Medulla oblongata (tissue), 1 donor: Measurements from ENCODE around the gene WFDC1.
"Not testable (repeated sequence)": the region's sequence is repeated elsewhere in the genome, so short reads cannot be mapped to it uniquely, and the experiment has no call there.

Source experiments
- DNase-seq: peaks from one replicate; pipeline ENCODE4 v3.0.0-alpha.2; 2015; ENCODE audit errors: extremely low spot score

Gene WFDC1

GRCh38 chr16:84327926-84328505, 33.3 kb downstream of the WFDC1 start:
- no peak for DNase-seq

DNA sequence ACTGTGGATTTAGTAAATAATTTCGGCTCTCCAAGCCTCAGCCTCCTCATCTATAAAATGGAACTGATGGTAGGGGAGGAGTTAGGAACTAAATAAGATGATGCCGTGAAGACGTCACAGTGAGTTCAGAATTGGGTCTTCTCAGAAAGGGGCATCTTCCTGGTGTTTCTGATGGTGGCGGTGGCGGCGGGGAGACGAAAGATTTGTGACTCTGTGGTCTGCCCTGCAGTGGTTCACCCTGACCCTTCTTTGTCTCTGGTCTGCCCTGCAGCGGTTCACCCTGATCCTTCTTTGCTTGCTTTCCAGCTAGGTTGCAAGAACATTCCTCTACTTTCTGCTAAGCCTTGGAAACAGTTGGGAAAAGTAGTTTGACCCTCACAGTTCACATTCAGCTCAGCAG, 34.3 kb downstream of the WFDC1 start:
- DNase-seq = no peak

DNA sequence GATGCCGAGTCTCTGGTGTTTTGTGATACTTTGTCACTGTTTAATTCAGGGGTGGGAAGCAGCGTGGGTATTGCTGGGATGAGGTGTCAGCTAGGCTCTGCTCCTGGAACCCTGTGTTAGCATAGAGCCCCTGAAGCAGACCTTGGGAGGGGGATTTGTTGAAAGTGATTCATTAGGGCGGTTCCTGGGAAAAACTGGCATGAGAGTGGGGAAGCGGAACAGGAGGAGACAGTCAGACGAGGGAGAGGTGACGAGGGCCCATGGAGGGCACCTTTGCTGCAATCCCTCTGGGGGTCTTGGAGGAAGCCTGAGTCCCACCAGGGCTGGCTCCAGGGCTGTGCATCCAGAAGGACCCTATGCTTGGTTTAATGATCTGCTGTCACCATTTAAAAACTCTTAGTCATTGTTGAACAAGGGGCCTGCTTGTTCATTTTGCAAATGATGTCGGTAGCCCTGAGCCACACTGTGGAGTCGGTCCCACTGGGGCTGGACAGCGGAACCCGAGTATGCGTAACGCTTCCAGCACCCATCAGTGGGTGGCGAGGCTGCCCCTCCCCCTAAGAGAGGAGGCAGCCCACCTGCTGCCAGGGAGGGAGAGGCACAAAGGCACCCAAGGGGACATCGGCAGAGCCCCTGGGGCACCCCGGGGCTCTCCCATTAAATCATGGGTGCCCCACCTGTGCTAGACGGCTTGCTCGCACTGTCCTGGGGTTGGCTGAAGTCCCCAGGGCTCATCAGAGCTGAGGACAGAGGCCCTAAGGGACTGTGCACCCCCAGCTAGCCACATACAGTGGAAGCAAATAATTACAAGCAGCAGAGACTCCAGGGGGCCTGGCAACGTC, 35.4 kb downstream of the WFDC1 start:
- DNase-seq = no peak

DNA sequence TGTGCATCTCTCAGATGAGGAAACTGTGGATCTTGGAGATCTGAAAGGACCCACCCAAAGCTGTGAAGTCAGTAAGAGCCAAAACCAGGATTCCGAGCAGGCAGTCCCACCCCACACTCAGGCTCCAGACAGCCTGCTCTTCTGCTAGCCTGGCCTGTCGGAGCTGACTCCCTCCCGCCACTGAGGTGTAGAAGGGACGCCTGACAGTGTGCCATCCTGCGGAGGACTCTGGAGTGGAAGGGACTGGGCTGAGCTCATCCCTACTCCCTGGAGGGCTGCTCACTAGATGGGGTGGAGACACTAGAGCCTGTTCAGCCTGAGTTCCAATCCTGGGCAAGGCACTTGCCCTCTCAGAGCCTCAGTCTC, 36.0 kb downstream of the WFDC1 start:
- DNase-seq = no peak

GRCh38 chr16:84331998-84332780, 37.5 kb downstream of the WFDC1 start:
- DNase-seq = no peak

DNA sequence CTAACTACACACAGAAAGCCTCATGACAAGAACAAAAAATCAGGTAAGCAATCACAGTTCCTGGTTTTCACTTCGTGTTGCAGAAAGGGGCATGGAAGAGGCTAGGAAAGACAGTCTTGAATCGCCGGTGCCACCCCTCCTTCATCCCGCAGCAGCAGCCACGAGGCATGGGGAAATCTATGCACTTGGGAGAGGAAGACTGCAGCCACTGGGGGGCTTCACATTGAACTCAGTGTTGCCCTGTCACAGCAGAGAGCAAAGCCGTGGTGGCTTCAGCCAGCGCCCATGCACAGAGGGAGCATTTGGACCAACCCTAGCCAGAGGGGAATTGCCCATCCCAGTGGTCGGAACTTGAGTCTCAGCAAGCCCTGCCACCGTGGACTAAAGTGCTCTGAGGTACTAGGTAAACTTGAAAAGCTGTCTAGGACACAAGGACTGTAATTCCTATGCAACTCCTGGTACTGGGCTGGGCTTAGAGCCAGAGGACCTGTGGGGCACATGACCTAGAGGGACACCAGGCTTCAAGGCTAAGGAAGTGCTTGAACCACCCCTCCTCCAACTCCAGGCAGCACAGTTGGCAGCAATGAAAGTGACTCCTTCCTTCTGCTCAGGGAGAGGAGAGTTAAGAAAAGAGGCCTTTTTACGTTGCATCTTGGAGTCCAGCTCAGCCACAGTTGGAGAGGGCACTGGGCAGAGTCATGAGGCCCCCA, 38.5 kb downstream of the WFDC1 start:
- no peak for DNase-seq

GRCh38 chr16:84334058-84334457, 39.4 kb downstream of the WFDC1 start:
- DNase-seq = no peak

DNA sequence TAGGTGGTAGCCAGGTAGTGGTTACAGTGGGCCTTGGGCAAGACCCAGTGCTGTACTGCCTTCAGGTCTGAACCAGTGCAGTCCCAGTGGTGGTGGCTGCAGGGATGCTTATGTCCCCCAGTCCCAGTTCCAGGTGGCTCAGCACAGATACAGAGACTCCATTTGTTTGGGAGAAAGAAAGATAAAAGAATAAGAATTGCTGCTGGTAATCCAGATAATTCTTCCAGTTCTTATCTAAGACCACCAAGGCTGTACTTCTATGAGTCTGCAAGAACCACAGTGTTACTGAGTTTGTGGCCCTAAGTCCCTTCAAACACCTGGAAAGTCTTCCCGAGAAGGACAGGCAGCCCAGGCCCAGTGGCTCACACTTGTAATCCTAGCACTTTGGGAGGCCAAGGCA, 39.8 kb downstream of the WFDC1 start:
- no peak for DNase-seq

- not testable (repeated sequence) for DNase-seq
These were observed 42.6 kb downstream of the WFDC1 start for GRCh38 chr16:84337236-84337635.

DNA sequence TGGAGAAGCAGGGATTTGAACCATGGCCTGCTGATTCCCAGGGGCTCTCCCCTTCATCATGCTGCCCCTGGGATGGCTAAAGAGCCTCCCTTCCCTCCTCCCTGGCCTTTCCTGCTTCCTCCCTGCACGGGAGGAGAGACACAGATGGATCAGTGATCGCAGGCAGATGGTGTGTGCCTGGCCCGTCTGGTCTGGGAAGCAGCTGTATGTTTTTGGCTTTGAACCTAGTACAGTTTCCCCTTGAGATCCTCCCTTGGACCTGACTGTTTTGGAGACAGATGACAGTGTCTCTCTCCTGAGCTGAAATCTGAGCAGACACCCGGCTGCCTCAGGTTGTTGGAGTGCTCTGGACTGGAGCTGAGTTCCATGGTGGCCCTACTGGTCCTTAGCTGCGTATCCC, 44.6 kb downstream of the WFDC1 start:
- DNase-seq = no peak

DNA sequence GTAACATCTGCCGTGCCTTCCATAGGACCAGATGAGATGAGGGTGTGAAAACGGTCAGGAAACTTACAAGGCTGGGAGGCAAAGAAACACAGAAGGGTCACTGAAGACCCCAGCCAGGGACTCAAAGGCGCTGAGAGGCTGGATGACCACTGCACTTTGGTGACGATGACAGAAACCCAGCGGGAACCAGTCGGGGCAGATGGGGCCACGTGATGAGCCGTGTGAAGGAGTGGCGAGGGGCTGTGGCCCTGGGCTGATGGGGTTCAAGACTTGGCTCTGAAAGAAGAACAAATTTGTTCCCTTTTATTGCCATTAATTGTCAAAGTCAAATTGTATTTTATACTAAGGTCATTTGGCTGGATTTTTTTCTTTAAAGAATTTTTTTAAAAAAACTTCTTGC, 45.1 kb downstream of the WFDC1 start:
- DNase-seq = no peak

GRCh38 chr16:84340325-84341040, 45.8 kb downstream of the WFDC1 start:
- DNase-seq = no peak

DNA sequence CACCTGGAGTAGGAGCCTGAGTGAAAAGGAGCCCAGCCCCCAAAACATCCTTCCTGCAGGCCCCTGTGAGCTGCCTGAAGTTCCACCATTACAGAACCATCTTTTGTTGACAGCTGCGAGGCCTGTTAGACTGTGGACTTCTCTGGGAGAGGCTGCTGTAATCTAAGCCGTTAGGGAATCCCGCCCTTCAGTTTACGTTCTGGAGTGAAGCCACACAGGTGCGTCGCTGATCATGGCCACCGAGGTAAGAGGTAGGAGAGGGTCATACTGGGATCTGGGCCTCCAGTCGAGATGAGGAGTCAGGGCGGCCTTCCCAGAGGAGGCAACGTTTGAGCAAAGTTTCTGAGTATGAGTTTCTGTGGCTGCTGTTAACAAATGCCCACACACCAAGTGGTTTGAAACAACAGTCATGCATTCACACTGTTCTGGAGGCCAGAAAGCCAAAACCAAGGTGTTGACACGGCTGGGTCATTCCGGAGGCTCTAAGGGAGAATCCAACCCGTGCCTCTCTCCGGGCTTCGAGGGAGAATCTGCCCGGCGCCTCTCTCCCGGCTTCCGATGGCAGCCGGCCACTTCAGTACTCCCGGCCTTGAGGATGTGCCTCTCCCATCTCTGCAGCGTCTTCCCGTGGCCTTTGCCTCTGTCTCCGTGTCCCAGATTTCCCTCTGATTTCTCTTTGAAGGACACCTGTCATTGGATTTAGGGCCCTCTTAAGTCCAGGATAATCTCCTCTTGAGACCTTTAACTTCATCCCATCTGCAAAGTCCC, 47.0 kb downstream of the WFDC1 start:
- no peak for DNase-seq

- not testable (repeated sequence) for DNase-seq
These were observed 49.1 kb downstream of the WFDC1 start for GRCh38 chr16:84343800-84344199.

- DNase-seq = no peak
These were observed 50.1 kb downstream of the WFDC1 start for GRCh38 chr16:84344781-84345180.

DNA sequence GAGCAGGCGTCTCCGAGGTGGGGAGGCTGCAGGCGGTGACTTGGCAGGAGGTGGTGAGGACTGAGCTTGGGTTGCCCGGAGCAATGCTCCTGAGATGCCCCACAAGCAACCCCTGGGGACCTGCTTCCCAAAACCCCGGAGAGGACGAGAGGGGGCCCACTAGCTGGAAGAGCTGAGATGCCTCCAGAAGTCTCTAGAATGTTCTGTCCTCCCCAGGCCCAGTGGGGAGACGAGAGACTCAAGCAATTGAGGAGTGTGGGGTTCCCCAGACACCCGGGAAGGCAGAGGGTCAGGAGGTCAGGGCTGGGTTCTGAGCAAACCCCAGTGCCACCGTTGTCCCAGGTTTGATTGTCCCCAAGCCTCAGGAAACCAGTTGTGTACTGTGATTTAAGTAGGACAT, 52.5 kb downstream of the WFDC1 start:
- no peak for DNase-seq

DNA sequence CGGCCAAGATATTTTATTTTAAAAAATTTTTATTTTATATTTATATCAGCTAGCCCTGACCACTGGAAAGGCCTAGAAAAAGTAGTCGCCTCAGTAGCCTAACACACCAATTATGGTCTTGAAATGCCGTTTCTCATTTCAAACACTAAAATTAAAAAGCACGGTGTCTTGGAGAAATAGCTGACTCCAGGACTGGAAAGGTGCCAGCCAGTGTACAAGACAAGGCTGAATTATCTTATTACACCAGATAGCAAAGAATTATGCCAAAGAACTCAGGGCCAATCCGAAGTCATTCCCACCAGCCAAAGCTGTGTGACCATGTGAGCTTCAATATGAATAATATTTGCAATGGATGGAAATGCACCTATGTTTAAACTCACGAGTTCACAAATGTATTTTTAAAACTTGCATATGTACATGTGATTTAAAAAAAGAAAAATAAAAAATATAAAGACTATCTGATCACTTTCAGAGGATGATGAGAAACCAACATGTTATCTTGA, 53.8 kb downstream of the WFDC1 start:
- no peak for DNase-seq

DNA sequence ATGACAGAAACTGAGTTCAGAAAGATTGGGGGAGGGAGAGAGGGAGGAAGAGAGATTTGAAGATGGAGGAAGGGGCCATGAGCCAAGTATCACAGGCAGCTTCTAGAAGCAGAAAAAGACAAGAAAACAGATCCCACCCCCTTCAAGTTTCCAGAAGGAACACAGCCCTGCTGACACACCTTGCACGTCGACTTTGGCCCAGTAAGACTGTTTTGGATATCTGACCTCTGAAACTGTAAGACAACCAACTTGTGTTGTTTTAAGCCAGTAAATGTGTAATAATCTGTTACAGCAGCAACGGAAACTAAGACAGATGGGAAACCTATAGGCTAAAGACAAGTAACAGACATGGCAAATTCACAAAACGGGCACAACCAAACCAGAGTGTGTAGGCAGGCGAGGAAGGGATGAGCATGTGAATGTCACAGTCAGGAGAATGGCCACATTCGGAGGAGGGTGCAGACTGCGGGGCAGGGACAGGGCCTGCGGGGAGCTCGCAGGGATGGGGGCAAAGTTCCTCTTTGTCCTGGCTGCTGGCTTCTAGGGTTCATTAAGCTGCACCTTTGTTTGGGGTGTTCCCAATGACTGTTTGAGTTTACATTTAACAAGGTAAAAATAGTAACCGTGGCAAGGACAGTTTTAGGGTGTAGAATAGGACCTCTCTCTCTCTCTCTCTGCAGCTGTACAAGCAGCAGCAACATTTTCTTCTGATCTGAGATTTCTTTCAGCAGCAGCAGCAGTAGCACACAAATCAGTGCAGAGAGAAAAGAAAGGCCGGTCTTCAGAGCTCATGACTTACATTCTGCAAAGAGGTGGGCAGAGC, 55.4 kb downstream of the WFDC1 start:
- no peak for DNase-seq

DNA sequence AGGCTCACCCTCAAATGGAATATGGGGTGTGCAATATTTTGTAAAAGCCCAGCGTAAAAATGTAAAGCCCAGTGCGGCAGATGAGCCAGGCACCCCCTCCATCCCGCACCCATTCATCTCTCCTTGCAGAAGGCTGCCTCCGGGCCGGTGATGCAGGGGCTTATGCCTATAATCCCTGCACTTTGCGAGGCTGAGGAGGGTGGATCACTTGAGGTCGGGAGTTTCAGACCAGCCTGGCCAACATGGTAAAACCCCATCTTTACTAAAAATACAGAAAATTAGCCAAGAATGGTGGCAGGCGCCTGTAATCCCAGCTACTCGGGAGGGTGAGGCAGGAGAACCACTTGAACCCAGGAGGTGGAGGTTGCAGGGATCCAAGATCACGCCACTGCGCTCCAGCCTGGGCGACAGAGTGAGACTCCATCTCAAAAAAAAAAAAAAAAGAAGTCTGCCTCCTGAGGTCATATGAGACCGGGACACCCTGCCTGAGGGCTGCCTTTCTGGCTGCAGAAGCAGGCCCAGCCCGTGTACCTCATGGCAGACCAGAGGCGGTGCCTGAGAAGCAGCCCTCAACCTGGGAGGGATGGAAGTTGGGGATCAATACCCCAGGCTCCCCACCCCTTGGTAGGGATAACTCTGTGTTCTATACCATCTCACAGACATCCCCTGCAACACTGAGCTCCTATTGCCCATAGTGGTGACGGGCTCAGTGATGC, 56.2 kb downstream of the WFDC1 start:
- no peak for DNase-seq
